GM19324 (cell line): ENCODE results near the gene CLIC6.

Experiments used
- ATAC-seq: cut with Tn5 transposase; IDR thresholded peaks from one replicate; pipeline ENCODE4 v1.9.1; 2021; ENCODE audit warnings: mild to moderate bottlenecking, moderate library complexity; ENCODE audit not compliant: unreplicated experiment, low FRiP score

CLIC6 gene

GRCh38 chr21:34722684-34723300 is 54.0 kb downstream of the CLIC6 start:
- ATAC-seq: no peak

GRCh38 chr21:34724131-34724856 is 55.5 kb downstream of the CLIC6 start:
- ATAC-seq: no peak

GRCh38 chr21:34724857-34725195 is 56.0 kb downstream of the CLIC6 start:
- no peak for ATAC-seq

- ATAC-seq: no peak
Measured at GRCh38 chr21:34726627-34727337, 58.0 kb downstream of the CLIC6 start.

- ATAC-seq: no peak
Measured at GRCh38 chr21:34728479-34728878, 59.7 kb downstream of the CLIC6 start.

- no peak for ATAC-seq
Measured at GRCh38 chr21:34730194-34730593, 61.4 kb downstream of the CLIC6 start.

- ATAC-seq: no peak
Measured at GRCh38 chr21:34730756-34731445, 62.1 kb downstream of the CLIC6 start.

GRCh38 chr21:34732388-34732821 is 63.6 kb downstream of the CLIC6 start:
- ATAC-seq: no peak

- ATAC-seq: no peak
Measured at GRCh38 chr21:34733852-34734251, 65.1 kb downstream of the CLIC6 start.

- no peak for ATAC-seq
Measured at GRCh38 chr21:34734696-34735095, 65.9 kb downstream of the CLIC6 start.

GRCh38 chr21:34736116-34736874 is 67.5 kb downstream of the CLIC6 start:
- ATAC-seq: no peak

GRCh38 chr21:34737115-34737514 is 68.3 kb downstream of the CLIC6 start:
- ATAC-seq: no peak

- no peak for ATAC-seq
Measured at GRCh38 chr21:34740198-34740597, 71.4 kb downstream of the CLIC6 start.

GRCh38 chr21:34743285-34743684 is 74.5 kb downstream of the CLIC6 start:
- no peak for ATAC-seq

- no peak for ATAC-seq
Measured at GRCh38 chr21:34743831-34744230, 75.0 kb downstream of the CLIC6 start.

GRCh38 chr21:34744801-34745200 is 76.0 kb downstream of the CLIC6 start:
- no peak for ATAC-seq

- ATAC-seq: no peak
Measured at GRCh38 chr21:34745557-34746255, 76.9 kb downstream of the CLIC6 start.

- no peak for ATAC-seq
Measured at GRCh38 chr21:34748862-34749261, 80.1 kb downstream of the CLIC6 start.

GRCh38 chr21:34754690-34755647 is 86.2 kb downstream of the CLIC6 start:
- no peak for ATAC-seq
